H9 (cell line): ENCODE results near the gene SUGT1. TPM values are rescaled to one million over a fixed set of nuclear protein-coding genes. Genes with fewer than 3 reads are reported as not detected.
"Not testable (repeated sequence)": the region's sequence is repeated elsewhere in the genome, so short reads cannot be mapped to it uniquely, and the experiment has no call there.

ENCODE experiments used
- DNase-seq: peaks from one replicate; pipeline ENCODE4 v3.0.0-alpha.2; 2017
- H2AFZ ChIP-seq: one replicate; pipeline ENCODE4 v1.6.1; 2013; ENCODE audit warnings: mild to moderate bottlenecking, low read length, control low read depth, moderate library complexity
- H2AK5ac ChIP-seq: 2 replicates; pipeline ENCODE4 v1.6.1; 2013; ENCODE audit warnings: low read length, control low read depth, mixed read lengths; ENCODE audit not compliant: insufficient read length
- H2BK120ac ChIP-seq: one replicate; pipeline ENCODE4 v1.6.1; 2013; ENCODE audit warnings: low read depth, mild to moderate bottlenecking, low read length, control low read depth, inconsistent platforms; ENCODE audit not compliant: poor library complexity, severe bottlenecking
- H2BK12ac ChIP-seq: 2 replicates; pipeline ENCODE4 v1.6.1; 2013; ENCODE audit warnings: low read length, control low read depth, mixed read lengths, low read depth; ENCODE audit not compliant: insufficient read length
- H2BK15ac ChIP-seq: 2 replicates; pipeline ENCODE4 v1.6.1; 2013; ENCODE audit warnings: low read depth, low read length, control low read depth
- H2BK20ac ChIP-seq: one replicate; pipeline ENCODE4 v1.6.1; 2013; ENCODE audit warnings: low read depth, mild to moderate bottlenecking, low read length, control low read depth, inconsistent platforms; ENCODE audit not compliant: poor library complexity, severe bottlenecking
- H2BK5ac ChIP-seq: 2 replicates; pipeline ENCODE4 v1.6.1; 2013; ENCODE audit warnings: low read length, control low read depth, mixed read lengths; ENCODE audit not compliant: insufficient read length
- H3K14ac ChIP-seq: 2 replicates; pipeline ENCODE4 v1.6.1; 2013; ENCODE audit warnings: low read length, control low read depth; ENCODE audit not compliant: insufficient read depth
- H3K18ac ChIP-seq: 2 replicates; pipeline ENCODE4 v1.6.1; 2013; ENCODE audit warnings: low read depth, mild to moderate bottlenecking, mixed read lengths, low read length, control low read depth; ENCODE audit not compliant: insufficient read length
- H3K23ac ChIP-seq: 2 replicates; pipeline ENCODE4 v1.6.1; 2013; ENCODE audit warnings: low read length, control low read depth, mixed read lengths, low read depth; ENCODE audit not compliant: insufficient read length
- H3K23me2 ChIP-seq: 2 replicates; pipeline ENCODE4 v1.6.1; 2013; ENCODE audit warnings: low read depth, mild to moderate bottlenecking, mixed read lengths, low read length, control low read depth; ENCODE audit not compliant: insufficient read length, poor library complexity, severe bottlenecking
- H3K27ac ChIP-seq: 2 replicates; pipeline ENCODE4 v1.5.1; 2013; ENCODE audit warnings: low read length, control low read depth, mixed read lengths, low read depth; ENCODE audit not compliant: insufficient read length
- H3K27me3 ChIP-seq: 2 replicates; pipeline ENCODE4 v1.6.1; 2013; ENCODE audit warnings: low read length, control low read depth, inconsistent platforms; ENCODE audit not compliant: insufficient read depth
- H3K4ac ChIP-seq: 2 replicates; pipeline ENCODE4 v1.6.1; 2013; ENCODE audit warnings: low read depth, mild to moderate bottlenecking, control low read depth, inconsistent platforms, low read length, moderate library complexity
- H3K4me1 ChIP-seq: 2 replicates; pipeline ENCODE4 v1.6.1; 2013; ENCODE audit warnings: low read length, control low read depth, inconsistent platforms; ENCODE audit not compliant: insufficient read depth
- H3K4me2 ChIP-seq: 2 replicates; pipeline ENCODE4 v1.6.1; 2013; ENCODE audit warnings: low read length, control low read depth, mixed read lengths; ENCODE audit not compliant: insufficient read length, insufficient read depth
- H3K56ac ChIP-seq: 2 replicates; pipeline ENCODE4 v1.6.1; 2013; ENCODE audit warnings: low read depth, mild to moderate bottlenecking, mixed read lengths, low read length, control low read depth; ENCODE audit not compliant: insufficient read length
- H3K79me1 ChIP-seq: 2 replicates; pipeline ENCODE4 v1.6.1; 2013; ENCODE audit warnings: low read depth, mild to moderate bottlenecking, moderate library complexity, low read length, control low read depth, inconsistent platforms; ENCODE audit not compliant: insufficient read depth, poor library complexity, severe bottlenecking
- H3K79me2 ChIP-seq: 2 replicates; pipeline ENCODE4 v1.6.1; 2013; ENCODE audit warnings: low read length, control low read depth, inconsistent platforms; ENCODE audit not compliant: insufficient read depth
- H3K9ac ChIP-seq: 2 replicates; pipeline ENCODE4 v1.6.1; 2013; ENCODE audit warnings: low read length, control low read depth, mixed read lengths; ENCODE audit not compliant: insufficient read length; ENCODE audit errors: extremely low read depth
- H3K9me3 ChIP-seq: one replicate; pipeline ENCODE4 v1.6.1; 2013; ENCODE audit warnings: low read depth, low read length, inconsistent platforms; ENCODE audit not compliant: control insufficient read depth
- H3T11ph ChIP-seq: one replicate; pipeline ENCODE4 v1.6.1; 2013; ENCODE audit warnings: mild to moderate bottlenecking, low read length, control low read depth, inconsistent platforms
- H4K20me1 ChIP-seq: one replicate; pipeline ENCODE4 v1.6.1; 2013; ENCODE audit not compliant: control insufficient read depth, insufficient read length, insufficient read depth
- H4K5ac ChIP-seq: 2 replicates; pipeline ENCODE4 v1.6.1; 2013; ENCODE audit warnings: low read depth, mild to moderate bottlenecking, mixed read lengths, low read length, control low read depth; ENCODE audit not compliant: insufficient read length
- H4K8ac ChIP-seq: replicated peaks from 2 replicates; pipeline ENCODE4 v1.6.1; 2013; ENCODE audit warnings: low read length, control low read depth, mixed read lengths, low read depth; ENCODE audit not compliant: insufficient read length
- H4K91ac ChIP-seq: 2 replicates; pipeline ENCODE4 v1.6.1; 2013; ENCODE audit warnings: low read depth, mild to moderate bottlenecking, moderate library complexity, mixed read lengths, low read length, control low read depth; ENCODE audit not compliant: insufficient read length
- H3K27ac Mint-ChIP-seq, 3 experiments: 2 replicates in 2 of 3; 3 replicates in 1 of 3; pipeline ENCODE4 v1.8.0; 2020 to 2021; ENCODE audit warnings: mixed read lengths in 3 of 3, mild to moderate bottlenecking in 1 of 3, moderate library complexity in 1 of 3
- H3K27me3 Mint-ChIP-seq: 2 replicates; pipeline ENCODE4 v1.8.0; 2021; ENCODE audit warnings: low read depth, mild to moderate bottlenecking, moderate library complexity, mixed read lengths
- H3K36me3 Mint-ChIP-seq, 3 experiments: 2 replicates in 2 of 3; 3 replicates in 1 of 3; pipeline ENCODE4 v1.8.0; 2020 to 2021; ENCODE audit warnings: low read depth in 3 of 3, mixed read lengths in 3 of 3; ENCODE audit not compliant: insufficient read depth in 1 of 3
- H3K4me1 Mint-ChIP-seq, 2 experiments: 2 replicates each; pipeline ENCODE4 v1.8.0; 2020; ENCODE audit warnings: mixed read lengths in 2 of 2
- H3K4me3 Mint-ChIP-seq, 2 experiments: 2 replicates in 1 of 2; 3 replicates in 1 of 2; pipeline ENCODE4 v1.8.0; 2020 to 2021; ENCODE audit warnings: mild to moderate bottlenecking in 2 of 2, mixed read lengths in 2 of 2, moderate library complexity in 1 of 2
- H3K9me3 Mint-ChIP-seq, 2 experiments: 2 replicates in 1 of 2; 3 replicates in 1 of 2; pipeline ENCODE4 v1.8.0; 2020; ENCODE audit warnings: mild to moderate bottlenecking in 2 of 2, mixed read lengths in 2 of 2, moderate library complexity in 1 of 2
- WGBS: extraction: QIAGEN DNeasy Blood & Tissue Kit; methylation state at CpG from one replicate; pipeline ENCODE4 v1.1.7; 2013; ENCODE audit warnings: missing lambda C conversion rate, low lambda C conversion rate, mixed read lengths; ENCODE audit not compliant: insufficient read length; ENCODE audit errors: extremely low coverage; 5-methylcytosine and 5-hydroxymethylcytosine counted together
- total RNA-seq: library from RNA; stranded (reverse); gene quantifications from 2 replicates; pipeline ENCODE4 v1.2.1, GENCODE V29; 2021
- TF ChIP-seq, protein P1 (sequence below): fragments of 200-600 bp; sonication (generic); conservative IDR thresholded peaks from 3 replicates; pipeline ENCODE4 v1.8.0; 2021; ENCODE audit warnings: antibody characterized with exemption, mild to moderate bottlenecking

SUGT1 gene
- total RNA-seq, 1 experiment from 2014 or later: 99.6 TPM

DNA sequence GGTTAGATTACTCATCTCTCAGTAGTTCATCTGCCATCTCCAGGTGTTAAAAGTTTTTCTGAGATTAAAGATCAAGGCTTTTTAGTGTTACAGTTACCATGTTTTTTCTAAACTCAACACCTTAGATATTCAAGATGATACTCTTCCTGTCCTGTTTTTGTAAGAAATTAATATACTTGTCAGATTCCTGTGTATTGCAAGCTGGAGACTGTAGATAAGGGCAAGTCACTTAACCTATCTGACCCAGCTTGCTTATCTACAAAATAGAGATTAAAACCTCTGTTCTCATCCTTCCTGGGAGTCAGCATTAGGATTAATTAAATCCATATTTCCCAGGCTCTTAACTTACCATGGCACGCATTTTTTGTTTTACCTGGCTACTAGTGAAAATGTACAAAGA lies 25.2 kb downstream of the SUGT1 start:
- Histone ChIP-seq H4K8ac (no peak overlapping the region), H3K18ac (no peak overlapping the region), H3K4me2 (no peak overlapping the region), H4K91ac (no peak overlapping the region), H3K14ac (no peak overlapping the region), H3K79me2 (no peaks in the 10 kb centered on the region), H2AFZ (no peak overlapping the region), H3K4me1 (no peaks in the 10 kb centered on the region), H3K4ac (no peak overlapping the region), H2BK120ac (no peak overlapping the region), H2BK20ac (no peak overlapping the region), H3K23me2 (no peaks in the 10 kb centered on the region), H4K20me1 (no peaks in the 10 kb centered on the region), H2AK5ac (no peak overlapping the region), H4K5ac (no peak overlapping the region), H3K9ac (no peak overlapping the region), H3K9me3 (no peaks in the 10 kb centered on the region), H2BK12ac (no peak overlapping the region), H3K56ac (no peak overlapping the region), H3K27me3 (no peaks in the 10 kb centered on the region), H3K79me1 (no peaks in the 10 kb centered on the region), H3T11ph (no peak overlapping the region), H3K27ac (no peak overlapping the region), H2BK5ac (no peak overlapping the region), H2BK15ac (no peak overlapping the region), H3K23ac (no peak overlapping the region)
- WGBS: no CpG with 5 or more reads among the region's 1 CpG
- peak overlapping the region in 1 of 3 experiments; percentile 33; a peak in 2 of 7 replicates for H3K27ac Mint-ChIP-seq
- H3K4me3 Mint-ChIP-seq: no peak overlapping the region
- TF ChIP-seq, protein P1, sequence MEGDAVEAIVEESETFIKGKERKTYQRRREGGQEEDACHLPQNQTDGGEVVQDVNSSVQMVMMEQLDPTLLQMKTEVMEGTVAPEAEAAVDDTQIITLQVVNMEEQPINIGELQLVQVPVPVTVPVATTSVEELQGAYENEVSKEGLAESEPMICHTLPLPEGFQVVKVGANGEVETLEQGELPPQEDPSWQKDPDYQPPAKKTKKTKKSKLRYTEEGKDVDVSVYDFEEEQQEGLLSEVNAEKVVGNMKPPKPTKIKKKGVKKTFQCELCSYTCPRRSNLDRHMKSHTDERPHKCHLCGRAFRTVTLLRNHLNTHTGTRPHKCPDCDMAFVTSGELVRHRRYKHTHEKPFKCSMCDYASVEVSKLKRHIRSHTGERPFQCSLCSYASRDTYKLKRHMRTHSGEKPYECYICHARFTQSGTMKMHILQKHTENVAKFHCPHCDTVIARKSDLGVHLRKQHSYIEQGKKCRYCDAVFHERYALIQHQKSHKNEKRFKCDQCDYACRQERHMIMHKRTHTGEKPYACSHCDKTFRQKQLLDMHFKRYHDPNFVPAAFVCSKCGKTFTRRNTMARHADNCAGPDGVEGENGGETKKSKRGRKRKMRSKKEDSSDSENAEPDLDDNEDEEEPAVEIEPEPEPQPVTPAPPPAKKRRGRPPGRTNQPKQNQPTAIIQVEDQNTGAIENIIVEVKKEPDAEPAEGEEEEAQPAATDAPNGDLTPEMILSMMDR: no peak
- peaks cover 16 to 53% (median 52%) of the 10 kb centered on the region in 3 experiments; a peak in 6 of 7 replicates for H3K36me3 Mint-ChIP-seq
- no peaks in the 10 kb centered on the region for H3K9me3 Mint-ChIP-seq
- H3K27me3 Mint-ChIP-seq: no peaks in the 10 kb centered on the region
- H3K4me1 Mint-ChIP-seq: no peaks in the 10 kb centered on the region
- no peak for DNase-seq

DNA sequence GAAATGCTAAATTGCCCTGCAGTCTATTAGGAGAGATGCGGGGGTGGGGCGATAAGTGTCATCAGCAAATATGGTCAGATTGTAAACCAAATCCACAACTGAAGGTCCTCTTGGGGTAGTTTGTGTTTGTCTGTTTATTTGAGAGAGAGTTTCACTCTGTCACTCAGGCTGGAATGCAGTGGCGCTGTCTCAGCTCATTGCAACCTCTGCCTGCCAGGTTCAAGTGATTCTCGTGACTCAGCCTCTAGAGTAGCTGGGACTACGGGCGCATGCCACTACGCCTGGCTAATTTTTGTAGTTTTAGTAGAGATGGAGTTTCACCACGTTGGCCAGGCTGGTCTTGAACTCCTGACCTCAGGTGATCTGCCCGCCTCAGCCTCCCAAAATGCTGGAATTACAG lies 33.2 kb downstream of the SUGT1 start:
- not testable (repeated sequence) for H2BK120ac ChIP-seq, H3K9ac ChIP-seq, H4K91ac ChIP-seq, H3K4me2 ChIP-seq, H3K4me1 ChIP-seq, H3K27me3 Mint-ChIP-seq, H3K14ac ChIP-seq, DNase-seq, H3K23me2 ChIP-seq, H3K9me3 ChIP-seq, H3K79me2 ChIP-seq, H3K4me3 Mint-ChIP-seq, H3K9me3 Mint-ChIP-seq, H2AK5ac ChIP-seq, H2AFZ ChIP-seq, H3K79me1 ChIP-seq, H4K20me1 ChIP-seq, H2BK20ac ChIP-seq, H2BK15ac ChIP-seq, H3K56ac ChIP-seq, H2BK12ac ChIP-seq, H3K23ac ChIP-seq, H3T11ph ChIP-seq, H4K5ac ChIP-seq, H3K27me3 ChIP-seq, H3K4ac ChIP-seq, H3K18ac ChIP-seq, H3K27ac ChIP-seq, H3K4me1 Mint-ChIP-seq, H2BK5ac ChIP-seq, H4K8ac ChIP-seq
- WGBS: no CpG with 5 or more reads among the region's 9 CpGs
- peak overlapping the region in 2 of 3 experiments; percentile 46 to 83; a peak in 3 of 7 replicates for H3K27ac Mint-ChIP-seq
- peaks cover 20 to 65% (median 61%) of the 10 kb centered on the region in 3 experiments; a peak in 6 of 7 replicates for H3K36me3 Mint-ChIP-seq
